HL-60 (cell line): ENCODE measurements around the gene ROR1.

Source experiments
- CTCF ChIP-seq: IDR thresholded peaks from one replicate; pipeline ENCODE4 v1.5.1; 2011; ENCODE audit warnings: low read length, control low read depth, inconsistent platforms; ENCODE audit not compliant: insufficient read depth
- GABPA ChIP-seq: IDR thresholded peaks from 2 replicates; pipeline ENCODE4 v1.6.1; 2012; ENCODE audit warnings: low read depth
- POLR2AphosphoS5 ChIP-seq: IDR thresholded peaks from 2 replicates; pipeline ENCODE4 v1.6.1; 2012; ENCODE audit warnings: low read depth
- REST ChIP-seq: IDR thresholded peaks from 2 replicates; pipeline ENCODE4 v1.6.1; 2012; ENCODE audit warnings: low read depth; ENCODE audit not compliant: insufficient replicate concordance

- no peak for TF ChIP-seq CTCF
- TF ChIP-seq POLR2AphosphoS5: no peak
- no peak for TF ChIP-seq REST
- TF ChIP-seq GABPA: no peak
Measured at GRCh38 chr1:64059556-64059955, 285.7 kb downstream of the ROR1 start.
